AG09309 (cell line): ENCODE measurements around the gene FRMD4A.

Source experiments
- DNase-seq: peaks from one replicate; pipeline ENCODE4 v3.0.0-alpha.2; 2010; ENCODE audit warnings: low read depth
- H3K4me3 ChIP-seq: 2 replicates; pipeline ENCODE4 v1.5.1; 2011; ENCODE audit warnings: mild to moderate bottlenecking, low read depth, low read length, moderate library complexity; ENCODE audit not compliant: control insufficient read depth
- TF ChIP-seq, protein P1 (sequence below): IDR thresholded peaks from 2 replicates; pipeline ENCODE4 v1.5.1; 2011; ENCODE audit warnings: mild to moderate bottlenecking, low read depth, low read length, inconsistent platforms; ENCODE audit not compliant: insufficient read depth, control insufficient read depth; ENCODE audit errors: missing control alignments

Gene FRMD4A

DNA sequence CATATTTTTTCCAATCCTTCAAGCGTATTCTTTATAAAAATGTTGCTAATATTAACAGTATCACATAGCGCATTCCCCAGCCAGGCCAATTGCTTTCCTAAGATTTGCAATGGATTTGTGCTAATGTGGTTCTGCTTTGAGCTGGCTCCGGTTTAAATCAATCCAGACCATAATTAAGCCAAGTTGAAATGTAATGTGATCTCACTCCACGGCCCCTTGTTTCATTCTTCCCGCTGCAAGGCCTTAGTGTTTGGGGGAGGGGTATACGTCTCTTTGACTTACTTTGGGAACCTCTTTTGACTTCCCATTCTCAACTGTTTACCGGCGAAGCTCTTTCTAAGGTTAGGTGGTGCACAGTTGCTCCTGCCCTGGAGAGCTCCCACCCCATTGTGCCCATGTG lies 657.6 kb downstream of the FRMD4A start:
- no peak overlapping the region for H3K4me3 ChIP-seq
- TF ChIP-seq, protein P1, sequence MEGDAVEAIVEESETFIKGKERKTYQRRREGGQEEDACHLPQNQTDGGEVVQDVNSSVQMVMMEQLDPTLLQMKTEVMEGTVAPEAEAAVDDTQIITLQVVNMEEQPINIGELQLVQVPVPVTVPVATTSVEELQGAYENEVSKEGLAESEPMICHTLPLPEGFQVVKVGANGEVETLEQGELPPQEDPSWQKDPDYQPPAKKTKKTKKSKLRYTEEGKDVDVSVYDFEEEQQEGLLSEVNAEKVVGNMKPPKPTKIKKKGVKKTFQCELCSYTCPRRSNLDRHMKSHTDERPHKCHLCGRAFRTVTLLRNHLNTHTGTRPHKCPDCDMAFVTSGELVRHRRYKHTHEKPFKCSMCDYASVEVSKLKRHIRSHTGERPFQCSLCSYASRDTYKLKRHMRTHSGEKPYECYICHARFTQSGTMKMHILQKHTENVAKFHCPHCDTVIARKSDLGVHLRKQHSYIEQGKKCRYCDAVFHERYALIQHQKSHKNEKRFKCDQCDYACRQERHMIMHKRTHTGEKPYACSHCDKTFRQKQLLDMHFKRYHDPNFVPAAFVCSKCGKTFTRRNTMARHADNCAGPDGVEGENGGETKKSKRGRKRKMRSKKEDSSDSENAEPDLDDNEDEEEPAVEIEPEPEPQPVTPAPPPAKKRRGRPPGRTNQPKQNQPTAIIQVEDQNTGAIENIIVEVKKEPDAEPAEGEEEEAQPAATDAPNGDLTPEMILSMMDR: no peak
- DNase-seq: no peak

DNA sequence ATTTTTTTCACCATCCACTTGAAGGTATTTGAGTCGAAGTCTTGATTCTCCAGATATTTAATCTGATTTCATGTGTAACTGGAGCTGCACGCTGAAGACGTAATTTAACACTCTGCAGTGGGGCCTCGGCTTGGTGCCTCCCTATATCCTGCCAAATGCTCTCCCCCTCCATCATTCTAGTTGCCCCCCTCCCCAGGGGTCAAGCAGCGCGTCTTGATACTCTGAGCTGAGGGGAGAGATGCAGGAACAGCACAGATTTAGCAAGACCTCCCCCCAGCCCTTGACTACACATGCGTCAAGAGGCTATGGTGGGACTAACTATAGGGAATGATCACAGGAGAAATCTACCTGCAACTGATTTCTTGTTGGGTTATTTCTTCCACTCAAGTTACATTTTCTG lies 658.2 kb downstream of the FRMD4A start:
- no peak overlapping the region for H3K4me3 ChIP-seq
- no peak for DNase-seq
- TF ChIP-seq, protein P1: no peak

DNA sequence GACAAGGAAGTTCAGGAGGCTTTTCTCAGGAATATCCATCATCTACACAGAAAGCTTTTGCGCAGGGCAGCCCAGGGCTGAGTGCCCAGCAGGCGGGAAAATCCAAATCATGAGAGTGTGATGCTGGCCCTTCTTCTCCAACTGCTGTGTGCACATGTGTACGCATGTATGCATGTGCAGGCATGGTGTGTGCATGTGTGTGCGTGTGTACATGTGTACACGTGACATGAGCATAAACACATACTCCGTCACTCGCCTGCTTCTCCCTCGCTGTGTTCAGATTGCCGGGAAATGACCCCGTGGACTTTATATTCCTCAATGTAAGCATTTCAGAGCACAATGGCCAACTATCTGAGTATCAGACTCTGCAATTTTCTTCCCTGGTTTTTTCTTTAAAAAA lies 658.8 kb downstream of the FRMD4A start:
- TF ChIP-seq, protein P1: no peak

GRCh38 chr10:13670311-13670710 lies 660.4 kb downstream of the FRMD4A start:
- TF ChIP-seq, protein P1: no peak
- no peak overlapping the region for H3K4me3 ChIP-seq
- DNase-seq: no peak

More for the DNA sequence above, 658.8 kb downstream of the FRMD4A start:
- H3K4me3 ChIP-seq: no peak overlapping the region
- DNase-seq: no peak

DNA sequence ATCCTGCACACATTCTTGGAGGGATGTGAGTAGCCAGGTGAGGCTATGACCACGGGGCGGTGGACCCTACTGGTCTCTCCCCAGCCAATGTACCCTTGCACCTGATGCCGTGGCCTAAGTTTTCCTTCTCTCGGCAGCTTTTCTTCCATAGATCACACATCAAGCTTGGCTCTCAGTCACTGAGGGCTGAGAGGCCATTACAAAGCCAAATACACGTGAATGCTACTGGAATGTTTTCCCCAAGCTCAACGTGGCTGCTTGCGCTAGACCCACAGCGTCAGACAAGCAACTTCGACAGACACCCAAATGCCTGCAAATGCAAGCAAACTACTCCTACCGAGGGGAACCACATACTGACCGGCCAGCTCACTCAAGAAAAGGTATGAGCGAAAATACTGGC lies 660.8 kb downstream of the FRMD4A start:
- TF ChIP-seq, protein P1: no peak

GRCh38 chr10:13669182-13669855 lies 661.4 kb downstream of the FRMD4A start:
- TF ChIP-seq, protein P1: no peak
- no peak overlapping the region for H3K4me3 ChIP-seq
- no peak for DNase-seq

More for the DNA sequence above, 660.8 kb downstream of the FRMD4A start:
- no peak for DNase-seq
- H3K4me3 ChIP-seq: no peak overlapping the region
